GM12874 (cell line): Measurements from ENCODE around the gene MAL.

Experiments used
- CTCF ChIP-seq: IDR thresholded peaks from 2 replicates; pipeline ENCODE4 v1.5.1; 2011; ENCODE audit warnings: low read depth, mild to moderate bottlenecking, control low read depth, low read length, moderate library complexity; ENCODE audit not compliant: insufficient read depth

MAL gene

GRCh38 chr2:95010718-95011117, 14.8 kb upstream of the MAL start:
- TF ChIP-seq CTCF, result no peak

GRCh38 chr2:95012881-95013550, 12.5 kb upstream of the MAL start:
- TF ChIP-seq CTCF, result no peak

- no peak for TF ChIP-seq CTCF
These were observed 11.8 kb upstream of the MAL start for GRCh38 chr2:95013726-95014125.

GRCh38 chr2:95014126-95014708, 11.3 kb upstream of the MAL start:
- no peak for TF ChIP-seq CTCF

- no peak for TF ChIP-seq CTCF
These were observed 10.1 kb upstream of the MAL start for GRCh38 chr2:95015261-95015912.

GRCh38 chr2:95016616-95017015, 8.9 kb upstream of the MAL start:
- no peak for TF ChIP-seq CTCF

GRCh38 chr2:95017071-95017501, 8.4 kb upstream of the MAL start:
- no peak for TF ChIP-seq CTCF
